Naive thymus-derived CD4-positive, alpha-beta T cell (primary cell): ENCODE data around the gene UQCRH. TPM values are rescaled to one million over a fixed set of nuclear protein-coding genes. Genes with fewer than 3 reads are reported as not detected.

Experiments used
- ATAC-seq: fragments of 150-1000 bp; cut with Tn5 transposase; 2 replicates; pipeline ENCODE4 v1.10.0; 2021; ENCODE audit warnings: mild to moderate bottlenecking, moderate library complexity
- CTCF ChIA-PET: fragments of 350-600 bp; sonication (Branson Sonifier 250); formaldehyde crosslinking; loops from one replicate; lab custom pipeline; 2021; ENCODE audit warnings: antibody characterized with exemption; lab: Charles Lee
- POLR2A ChIA-PET: fragments of 350-600 bp; sonication (Branson Sonifier 250); formaldehyde crosslinking; loops from one replicate; lab custom pipeline; 2021; ENCODE audit warnings: antibody characterized with exemption, inconsistent platforms; lab: Charles Lee
- DNase-seq, 9 donors: peaks; one replicate each; pipeline versions ENCODE4 v3.0.0 to v3.0.0-alpha.2; 2020 to 2022; ENCODE audit warnings: mixed read lengths in 1 of 9
- H3K27ac ChIP-seq: one replicate; pipeline ENCODE4 v1.7.0; 2013; ENCODE audit warnings: mild to moderate bottlenecking, low read depth, low read length, moderate library complexity
- H3K27me3 ChIP-seq, 2 donors: one replicate each; pipeline ENCODE4 v1.7.0; 2013; ENCODE audit warnings: low read length in 2 of 2, mild to moderate bottlenecking in 2 of 2, moderate library complexity in 2 of 2; ENCODE audit not compliant: control insufficient read depth in 2 of 2, insufficient read depth in 2 of 2
- H3K36me3 ChIP-seq, 3 experiments: 1 replicate in 2 of 3; 2 replicates in 1 of 3; pipeline ENCODE4 v1.7.0; 2013; ENCODE audit warnings: low read length in 3 of 3, mild to moderate bottlenecking in 3 of 3, moderate library complexity in 1 of 3; ENCODE audit not compliant: insufficient read depth in 3 of 3, control insufficient read depth in 2 of 3
- H3K4me1 ChIP-seq, 2 donors: one replicate each; pipeline ENCODE4 v1.7.0; 2013; ENCODE audit warnings: low read length in 2 of 2, mild to moderate bottlenecking in 2 of 2, moderate library complexity in 1 of 2; ENCODE audit not compliant: control insufficient read depth in 2 of 2, insufficient read depth in 2 of 2
- H3K4me3 ChIP-seq: 2 replicates; pipeline ENCODE4 v1.7.0; 2013; ENCODE audit warnings: mild to moderate bottlenecking, low read length
- H3K9me3 ChIP-seq, 3 experiments: 1 replicate in 2 of 3; 2 replicates in 1 of 3; pipeline ENCODE4 v1.7.0; 2013; ENCODE audit warnings: low read length in 3 of 3; ENCODE audit not compliant: control insufficient read depth in 2 of 3
- H3K27ac Mint-ChIP-seq, 9 donors: one replicate each; pipeline ENCODE4 v1.8.0; 2020 to 2022; ENCODE audit warnings: mixed read lengths in 9 of 9, mild to moderate bottlenecking in 8 of 9, moderate library complexity in 5 of 9, inconsistent platforms in 2 of 9
- H3K27me3 Mint-ChIP-seq, 5 donors: one replicate each; pipeline ENCODE4 v1.8.0; 2021 to 2022; ENCODE audit warnings: mixed read lengths in 5 of 5, mild to moderate bottlenecking in 1 of 5
- H3K36me3 Mint-ChIP-seq, 5 donors: one replicate each; pipeline ENCODE4 v1.8.0; 2020 to 2022; ENCODE audit warnings: mixed read lengths in 5 of 5, mild to moderate bottlenecking in 3 of 5, inconsistent platforms in 1 of 5
- H3K4me1 Mint-ChIP-seq, 7 donors: one replicate each; pipeline ENCODE4 v1.8.0; 2020 to 2022; ENCODE audit warnings: mixed read lengths in 7 of 7, mild to moderate bottlenecking in 3 of 7, inconsistent platforms in 1 of 7
- H3K4me3 Mint-ChIP-seq, 10 donors: one replicate each; pipeline ENCODE4 v1.8.0; 2020 to 2022; ENCODE audit warnings: mild to moderate bottlenecking in 10 of 10, mixed read lengths in 10 of 10, moderate library complexity in 6 of 10, inconsistent platforms in 2 of 10
- H3K9me3 Mint-ChIP-seq, 11 donors: one replicate each; pipeline ENCODE4 v1.8.0; 2020 to 2022; ENCODE audit warnings: mixed read lengths in 11 of 11, mild to moderate bottlenecking in 4 of 11, inconsistent platforms in 1 of 11, moderate library complexity in 1 of 11
- intact Hi-C, 2 donors: fragments of 100-400 bp; cut with micrococcal nuclease; formaldehyde crosslinking; loops; one replicate each; pipeline ENCODE4 v1.15.1; 2023
- polyA plus RNA-seq, 2 donors: library from polyadenylated mRNA; unstranded; fragments of 300-500 nt; fragmentation: Illumina TruSeq; gene quantifications; one replicate each; pipeline ENCODE4 v1.2.3, GENCODE V29; 2021
- total RNA-seq, 6 experiments: library from RNA in 5 of 6; stranded (reverse) in 5 of 6; gene quantifications; 1 replicate in 5 of 6; 2 replicates in 1 of 6; pipeline ENCODE4 v1.2.3 and lab custom pipeline; 2021 to 2026

The UQCRH gene
- total and polyA plus RNA-seq, 7 experiments from 2014 or later = 107 to 332 (median 137) TPM

DNA sequence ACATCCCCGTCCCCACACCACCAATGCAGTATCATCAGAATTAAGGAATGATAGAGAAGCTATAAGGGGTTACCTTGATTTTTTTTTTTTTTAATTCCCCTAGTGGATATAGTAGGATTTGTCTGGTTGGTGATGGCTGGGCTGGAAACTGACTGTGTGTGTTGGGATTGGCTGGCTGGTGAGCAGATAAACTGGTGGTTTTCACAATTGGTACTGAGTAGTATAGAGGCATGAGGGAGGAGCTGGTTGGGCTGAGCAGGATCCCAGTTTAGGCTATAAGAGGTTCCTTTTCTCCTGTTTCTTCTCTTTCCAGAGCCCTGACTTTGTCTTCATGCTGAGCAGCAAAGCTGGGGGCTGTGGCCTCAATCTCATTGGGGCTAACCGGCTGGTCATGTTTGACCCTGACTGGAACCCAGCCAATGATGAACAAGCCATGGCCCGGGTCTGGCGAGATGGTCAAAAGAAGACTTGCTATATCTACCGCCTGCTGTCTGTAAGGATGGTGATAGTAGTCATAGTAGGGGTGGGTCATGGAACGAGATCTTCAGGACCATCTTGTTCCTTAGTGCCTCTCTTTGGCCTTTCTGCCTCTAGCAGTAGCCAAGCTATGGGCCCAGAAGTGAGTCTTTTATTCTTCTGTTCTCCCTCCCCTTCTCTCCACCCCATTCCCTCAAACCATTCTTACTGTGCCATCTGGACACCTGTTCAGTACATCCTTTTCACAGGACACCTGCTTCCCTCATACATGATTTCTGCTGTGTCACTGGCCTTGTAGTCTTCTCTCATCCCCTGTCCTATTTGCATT lies 29.1 kb upstream of the UQCRH start:
- Histone ChIP-seq H3K4me3 (no peak overlapping the region), H3K4me1 (no peaks in the 10 kb centered on the region), H3K9me3 (no peaks in the 10 kb centered on the region), H3K27ac (no peak overlapping the region), H3K27me3 (no peaks in the 10 kb centered on the region), H3K36me3 (peaks cover 0 to 18% (median 0%) of the 10 kb centered on the region in 3 experiments)
- ATAC-seq (no peak), DNase-seq (no peak)
- Mint-ChIP-seq H3K4me3 (no peak overlapping the region), H3K27me3 (no peaks in the 10 kb centered on the region), H3K9me3 (no peaks in the 10 kb centered on the region), H3K36me3 (peaks cover 0 to 31% (median 0%) of the 10 kb centered on the region in 5 donors), H3K27ac (no peak overlapping the region), H3K4me1 (peaks cover 0 to 9% (median 0%) of the 10 kb centered on the region in 7 donors)
- ChIA-PET CTCF (interaction anchor here (0.6 to 0.7 kb wide), 2 partner anchors 67 to 473 kb away, joined by 3 read pairs; no protein-coding TSS in a partner anchor), POLR2A (no interaction called here)
- intact Hi-C loops = no loop called here

DNA sequence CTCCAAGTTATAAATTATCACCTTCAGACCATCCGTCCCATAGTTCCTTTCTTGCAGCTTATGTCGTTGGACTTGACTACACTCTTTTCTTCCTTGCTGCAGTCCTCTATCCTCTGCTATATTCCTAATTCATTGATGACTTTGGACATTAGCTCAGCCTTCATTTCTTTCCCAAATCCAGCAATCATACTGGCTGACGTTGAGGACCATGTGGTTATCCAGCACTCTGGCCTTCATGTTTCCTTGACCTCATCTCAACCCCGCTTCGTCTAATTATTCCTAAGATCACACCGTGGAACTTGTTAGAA lies 28.5 kb upstream of the UQCRH start:
- Histone ChIP-seq H3K27ac (no peak overlapping the region), H3K9me3 (no peaks in the 10 kb centered on the region), H3K4me3 (no peak overlapping the region), H3K27me3 (no peaks in the 10 kb centered on the region), H3K4me1 (no peaks in the 10 kb centered on the region), H3K36me3 (peaks cover 0 to 24% (median 0%) of the 10 kb centered on the region in 3 experiments)
- CTCF ChIA-PET = no interaction called here
- H3K27me3 Mint-ChIP-seq = no peaks in the 10 kb centered on the region
- DNase-seq = no peak
- no peak overlapping the region for H3K27ac Mint-ChIP-seq
- POLR2A ChIA-PET = no interaction called here
- peaks cover 0 to 9% (median 0%) of the 10 kb centered on the region in 7 donors for H3K4me1 Mint-ChIP-seq
- ATAC-seq = no peak
- H3K4me3 Mint-ChIP-seq = no peak overlapping the region
- H3K9me3 Mint-ChIP-seq = no peaks in the 10 kb centered on the region
- H3K36me3 Mint-ChIP-seq = peaks cover 0 to 31% (median 0%) of the 10 kb centered on the region in 5 donors
- intact Hi-C loops = no loop called here

DNA sequence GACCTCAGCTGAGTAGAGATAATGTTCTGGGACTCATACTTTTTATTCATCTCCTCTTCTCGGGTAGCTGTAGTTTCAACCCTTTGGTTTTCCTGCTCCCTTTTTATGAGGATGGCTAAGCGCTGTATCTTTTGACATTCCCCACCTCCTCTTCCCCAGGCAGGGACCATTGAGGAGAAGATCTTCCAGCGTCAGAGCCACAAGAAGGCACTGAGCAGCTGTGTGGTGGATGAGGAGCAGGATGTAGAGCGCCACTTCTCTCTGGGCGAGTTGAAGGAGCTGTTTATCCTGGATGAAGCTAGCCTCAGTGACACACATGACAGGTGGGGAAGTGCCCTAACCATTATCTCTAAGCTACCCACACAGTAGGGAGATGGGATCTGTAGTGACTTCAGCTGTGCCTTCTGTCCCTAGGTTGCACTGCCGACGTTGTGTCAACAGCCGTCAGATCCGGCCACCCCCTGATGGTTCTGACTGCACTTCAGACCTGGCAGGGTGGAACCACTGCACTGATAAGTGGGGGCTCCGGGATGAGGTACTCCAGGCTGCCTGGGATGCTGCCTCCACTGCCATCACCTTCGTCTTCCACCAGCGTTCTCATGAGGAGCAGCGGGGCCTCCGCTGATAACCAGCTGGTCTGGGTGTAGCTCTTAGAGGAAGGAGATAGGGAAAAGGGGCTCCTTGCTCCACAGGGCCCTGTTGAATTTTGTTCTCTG lies 25.7 kb upstream of the UQCRH start:
- intact Hi-C loops = no loop called here
- peak overlapping the region in 1 of 9 donors; percentile 20 for H3K27ac Mint-ChIP-seq
- POLR2A ChIA-PET = interaction anchor here (1.0 kb wide), 1 partner anchor 25 kb away, joined by 4 read pairs; no protein-coding TSS in a partner anchor
- no peak overlapping the region for H3K27ac ChIP-seq
- H3K27me3 ChIP-seq = no peaks in the 10 kb centered on the region
- CTCF ChIA-PET = no interaction called here
- H3K4me3 ChIP-seq = no peak overlapping the region
- peaks cover 0 to 39% (median 0%) of the 10 kb centered on the region in 5 donors for H3K36me3 Mint-ChIP-seq
- no peaks in the 10 kb centered on the region for H3K9me3 Mint-ChIP-seq
- no peaks in the 10 kb centered on the region for H3K27me3 Mint-ChIP-seq
- H3K9me3 ChIP-seq = no peaks in the 10 kb centered on the region
- H3K4me3 Mint-ChIP-seq = no peak overlapping the region
- H3K36me3 ChIP-seq = peaks cover 0 to 42% (median 0%) of the 10 kb centered on the region in 3 experiments
- ATAC-seq (no peak), DNase-seq (no peak)
- H3K4me1 ChIP-seq = no peaks in the 10 kb centered on the region
- peaks cover 0 to 9% (median 0%) of the 10 kb centered on the region in 7 donors for H3K4me1 Mint-ChIP-seq

DNA sequence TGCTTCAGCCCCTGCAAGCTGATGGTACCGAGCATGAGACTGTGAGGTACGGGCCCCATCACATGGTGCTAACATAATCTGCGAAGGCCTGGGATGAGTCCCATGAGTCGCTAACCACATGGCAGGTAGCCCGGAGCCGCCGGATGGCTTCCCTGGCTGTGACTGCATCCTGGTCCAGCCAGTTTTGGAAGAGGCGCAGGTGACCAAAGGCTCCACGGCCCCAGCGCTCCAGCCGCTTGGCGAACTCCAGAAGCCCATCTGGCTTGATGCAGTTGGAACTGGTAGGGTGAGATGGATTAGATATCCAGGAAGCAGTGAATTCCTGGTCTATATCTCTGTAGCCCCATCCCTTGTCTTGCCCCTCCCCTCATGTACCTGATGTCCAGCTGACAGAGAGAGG lies 24.7 kb upstream of the UQCRH start:
- Mint-ChIP-seq H3K9me3 (no peaks in the 10 kb centered on the region), H3K27me3 (no peaks in the 10 kb centered on the region), H3K4me1 (peaks cover 0 to 9% (median 3%) of the 10 kb centered on the region in 7 donors), H3K4me3 (no peak overlapping the region), H3K27ac (no peak overlapping the region), H3K36me3 (peaks cover 0 to 41% (median 7%) of the 10 kb centered on the region in 5 donors)
- Histone ChIP-seq H3K27ac (no peak overlapping the region), H3K27me3 (no peaks in the 10 kb centered on the region), H3K4me1 (no peaks in the 10 kb centered on the region), H3K36me3 (peaks cover 0 to 42% (median 0%) of the 10 kb centered on the region in 3 experiments), H3K9me3 (no peaks in the 10 kb centered on the region), H3K4me3 (no peak overlapping the region)
- ChIA-PET CTCF (no interaction called here), POLR2A (no interaction called here)
- ATAC-seq = no peak
- no peak for DNase-seq
- intact Hi-C loops = no loop called here

DNA sequence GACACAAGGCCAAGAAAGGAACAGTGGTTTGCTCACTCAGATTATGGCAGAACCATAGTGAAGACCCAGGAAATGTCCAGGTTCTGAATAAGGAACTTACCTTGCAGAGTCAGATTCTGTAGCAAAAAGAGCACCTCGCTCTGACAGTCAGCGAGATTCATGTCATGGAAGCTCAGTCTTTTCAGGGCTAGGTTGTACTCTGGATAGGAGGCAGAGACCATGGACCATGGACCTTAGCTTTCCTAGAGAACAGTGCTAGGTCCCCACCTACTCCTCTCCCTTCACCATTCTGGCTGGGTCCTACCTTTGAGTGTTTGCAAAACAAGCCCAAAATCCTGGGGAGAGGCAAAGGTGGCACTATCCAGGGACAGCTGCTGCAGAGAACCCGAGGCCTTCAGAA lies 23.4 kb upstream of the UQCRH start:
- H3K27ac ChIP-seq = no peak overlapping the region
- H3K4me1 ChIP-seq = no peaks in the 10 kb centered on the region
- DNase-seq (no peak), ATAC-seq (no peak)
- no peaks in the 10 kb centered on the region for H3K9me3 ChIP-seq
- ChIA-PET CTCF (no interaction called here), POLR2A (interaction anchor here (0.7 kb wide), 1 partner anchor 28 kb away, joined by 3 read pairs; no protein-coding TSS in a partner anchor)
- intact Hi-C loops = loop anchor here in 1 of 2 donors (10.0 kb wide), 1 partner anchor 65 kb away; the partner anchor contains the start of gene NSUN4
- H3K4me3 Mint-ChIP-seq = no peak overlapping the region
- peaks cover 0 to 35% (median 7%) of the 10 kb centered on the region in 5 donors for H3K36me3 Mint-ChIP-seq
- H3K9me3 Mint-ChIP-seq = no peaks in the 10 kb centered on the region
- no peaks in the 10 kb centered on the region for H3K27me3 Mint-ChIP-seq
- H3K4me3 ChIP-seq = no peak overlapping the region
- peaks cover 0 to 9% (median 6%) of the 10 kb centered on the region in 7 donors for H3K4me1 Mint-ChIP-seq
- H3K27ac Mint-ChIP-seq = no peak overlapping the region
- peaks cover 0 to 53% (median 4%) of the 10 kb centered on the region in 3 experiments for H3K36me3 ChIP-seq
- no peaks in the 10 kb centered on the region for H3K27me3 ChIP-seq

DNA sequence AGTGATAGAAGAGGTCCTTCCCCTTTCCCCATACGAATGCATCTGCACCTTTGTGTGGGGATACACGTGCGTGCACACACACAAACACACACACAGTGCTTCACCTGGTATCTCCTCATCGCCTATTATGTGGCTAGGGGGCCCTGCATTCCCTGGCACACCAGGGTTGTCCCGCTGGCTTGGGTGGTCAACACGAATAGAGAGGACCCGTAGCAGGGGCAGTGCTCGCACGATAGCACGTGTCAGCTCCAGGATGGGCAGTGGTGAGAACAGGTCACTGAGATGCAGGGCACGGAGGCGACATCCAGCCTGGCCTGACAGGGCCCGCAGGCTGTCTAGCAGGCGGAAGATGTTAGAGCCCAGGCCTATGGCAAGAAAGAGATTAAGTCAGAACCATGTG lies 22.5 kb upstream of the UQCRH start:
- no peak for DNase-seq
- H3K27me3 Mint-ChIP-seq = no peaks in the 10 kb centered on the region
- CTCF ChIA-PET = no interaction called here
- H3K4me1 ChIP-seq = no peaks in the 10 kb centered on the region
- no peak overlapping the region for H3K4me3 Mint-ChIP-seq
- H3K9me3 Mint-ChIP-seq = no peaks in the 10 kb centered on the region
- ATAC-seq = no peak
- H3K27ac Mint-ChIP-seq = peak overlapping the region in 1 of 9 donors; percentile 90
- no peaks in the 10 kb centered on the region for H3K27me3 ChIP-seq
- POLR2A ChIA-PET = interaction anchor here (1.1 kb wide), 1 partner anchor 10 kb away, joined by 3 read pairs; no protein-coding TSS in a partner anchor
- H3K4me1 Mint-ChIP-seq = peaks cover 3 to 15% (median 5%) of the 10 kb centered on the region in 7 donors
- peaks cover 0 to 61% (median 4%) of the 10 kb centered on the region in 3 experiments for H3K36me3 ChIP-seq
- peaks cover 0 to 29% (median 7%) of the 10 kb centered on the region in 5 donors for H3K36me3 Mint-ChIP-seq
- no peak overlapping the region for H3K27ac ChIP-seq
- H3K9me3 ChIP-seq = no peaks in the 10 kb centered on the region
- no peak overlapping the region for H3K4me3 ChIP-seq
- intact Hi-C loops = loop anchor here in 1 of 2 donors (10.0 kb wide), 1 partner anchor 64 kb away; the partner anchor contains the start of gene NSUN4
